B cell (primary cell): Measurements from ENCODE around the gene BCKDK. TPM values are rescaled to one million over a fixed set of nuclear protein-coding genes. Genes with fewer than 3 reads are reported as not detected.

Experiments
- ATAC-seq: fragments of 200-7000 bp; cut with Tn5 transposase; one replicate; pipeline ENCODE4 v1.10.0; 2021; ENCODE audit warnings: low read depth, mild to moderate bottlenecking, moderate number of reproducible peaks, moderate library complexity
- CTCF ChIA-PET: fragments of 350-600 bp; sonication (Branson Sonifier 250); formaldehyde crosslinking; loops from one replicate; lab custom pipeline; 2021; ENCODE audit warnings: antibody characterized with exemption, inconsistent platforms; lab: Charles Lee
- POLR2A ChIA-PET: fragments of 350-600 bp; sonication (Branson Sonifier 250); formaldehyde crosslinking; loops from one replicate; lab custom pipeline; 2021; ENCODE audit warnings: antibody characterized with exemption; lab: Charles Lee
- DNase-seq: peaks from one replicate; pipeline ENCODE4 v3.0.0; 2013
- H2AFZ ChIP-seq: 2 replicates; pipeline ENCODE4 v1.6.1; 2012; ENCODE audit warnings: mild to moderate bottlenecking, low read depth, low read length; ENCODE audit not compliant: insufficient read depth, poor library complexity, severe bottlenecking
- H3K27ac ChIP-seq, 2 donors: 1 replicate in 1 of 2; 2 replicates in 1 of 2; pipeline ENCODE4 v1.5.1; 2012 to 2013; ENCODE audit warnings: low read length in 2 of 2, mild to moderate bottlenecking in 2 of 2, moderate library complexity in 1 of 2
- H3K27me3 ChIP-seq, 4 experiments: fragments of 200-600 bp in 1 of 4; sonication (generic) in 1 of 4; replicated peaks in 1 of 4; 1 replicate in 2 of 4; 2 replicates in 2 of 4; pipeline versions ENCODE4 v1.6.1 to v1.7.0; 2013 to 2016; ENCODE audit warnings: low read length in 3 of 4, mild to moderate bottlenecking in 2 of 4, mixed read lengths in 1 of 4, moderate library complexity in 1 of 4; ENCODE audit not compliant: insufficient read depth in 4 of 4, control insufficient read depth in 3 of 4; ENCODE audit errors: control extremely low read depth in 1 of 4
- H3K36me3 ChIP-seq, 2 experiments: replicated peaks in 1 of 2; 1 replicate in 1 of 2; 2 replicates in 1 of 2; pipeline versions ENCODE4 v1.6.1 to v1.7.1; 2013; ENCODE audit warnings: low read length in 1 of 2; ENCODE audit not compliant: insufficient read depth in 2 of 2, control insufficient read depth in 1 of 2; ENCODE audit errors: control extremely low read depth in 1 of 2, extremely low read depth in 1 of 2
- H3K4me1 ChIP-seq, 2 donors: fragments of 200-600 bp in 1 of 2; sonication (generic) in 1 of 2; 1 replicate in 1 of 2; 2 replicates in 1 of 2; pipeline versions ENCODE4 v1.5.1 to v1.6.1; 2013 to 2017; ENCODE audit warnings: low read length in 2 of 2; ENCODE audit not compliant: control insufficient read depth in 2 of 2, insufficient read depth in 2 of 2
- H3K4me2 ChIP-seq: replicated peaks from 2 replicates; pipeline ENCODE3; 2012; ENCODE audit warnings: mild to moderate bottlenecking, low read depth, low read length; ENCODE audit not compliant: poor library complexity, severe bottlenecking
- H3K4me3 ChIP-seq, 5 experiments: fragments of 200-600 bp in 1 of 5; sonication (generic) in 1 of 5; 1 replicate in 3 of 5; 2 replicates in 2 of 5; pipeline versions ENCODE4 v1.5.1 to v1.7.0; 2011 to 2016; ENCODE audit warnings: low read length in 4 of 5, mild to moderate bottlenecking in 4 of 5, low read depth in 2 of 5, control low read depth in 1 of 5, moderate library complexity in 1 of 5; ENCODE audit not compliant: insufficient read depth in 1 of 5; ENCODE audit errors: control extremely low read depth in 1 of 5, extremely low read depth in 1 of 5
- H3K79me2 ChIP-seq: fragments of 200-600 bp; sonication (generic); one replicate; pipeline ENCODE4 v1.6.0; 2016; ENCODE audit warnings: low read length; ENCODE audit not compliant: control insufficient read depth, insufficient read depth
- H3K9ac ChIP-seq: fragments of 200-600 bp; sonication (generic); 2 replicates; pipeline ENCODE4 v1.6.1; 2017; ENCODE audit warnings: mild to moderate bottlenecking, low read length, moderate library complexity
- H3K9me3 ChIP-seq, 3 donors: one replicate each; pipeline versions ENCODE4 v1.6.1 to v1.7.1; 2013; ENCODE audit warnings: low read length in 2 of 3; ENCODE audit not compliant: control insufficient read depth in 2 of 3, insufficient read depth in 1 of 3; ENCODE audit errors: control extremely low read depth in 1 of 3
- H4K20me1 ChIP-seq: 2 replicates; pipeline ENCODE4 v1.6.0; 2012; ENCODE audit warnings: mild to moderate bottlenecking, low read length; ENCODE audit not compliant: insufficient read depth, control insufficient read depth, poor library complexity, severe bottlenecking
- H3K27ac Mint-ChIP-seq: one replicate; pipeline ENCODE4 v1.8.0; 2021; ENCODE audit warnings: mixed read lengths
- H3K27me3 Mint-ChIP-seq: one replicate; pipeline ENCODE4 v1.8.0; 2021; ENCODE audit warnings: mixed read lengths
- H3K4me1 Mint-ChIP-seq: one replicate; pipeline ENCODE4 v1.8.0; 2021; ENCODE audit warnings: mixed read lengths
- H3K4me3 Mint-ChIP-seq: one replicate; pipeline ENCODE4 v1.8.0; 2021; ENCODE audit warnings: mixed read lengths
- H3K9me3 Mint-ChIP-seq: one replicate; pipeline ENCODE4 v1.8.0; 2022; ENCODE audit warnings: mixed read lengths; ENCODE audit not compliant: insufficient read depth
- EZH2 ChIP-seq: IDR thresholded peaks from 2 replicates; pipeline ENCODE4 v1.6.1; 2012; ENCODE audit warnings: borderline replicate concordance, low read depth, mild to moderate bottlenecking, moderate library complexity, low read length; ENCODE audit not compliant: insufficient read depth, poor library complexity, severe bottlenecking
- WGBS: methylation state at CpG from one replicate; pipeline ENCODE4 v1.1.5; 2013; ENCODE audit warnings: missing lambda C conversion rate; ENCODE audit not compliant: insufficient coverage; 5-methylcytosine and 5-hydroxymethylcytosine counted together
- intact Hi-C: fragments of 100-400 bp; cut with micrococcal nuclease; formaldehyde crosslinking; loops from one replicate; pipeline ENCODE4 v1.10.0; 2022
- polyA plus RNA-seq: library from polyadenylated mRNA; depleted of rRNA; stranded (reverse); fragments of >200 nt; gene quantifications from 2 replicates; pipeline ENCODE4 v1.2.3, GENCODE V29; 2012
- total RNA-seq, 2 donors: library from RNA; stranded (reverse); fragments of 120-200 nt in 1 of 2; gene quantifications; 1 replicate in 1 of 2; 2 replicates in 1 of 2; pipeline versions ENCODE4 v1.2.3 to v1.2.4, GENCODE V29; 2013 to 2022
- TF ChIP-seq, protein P1 (sequence below): fragments of 200-600 bp; IDR thresholded peaks from one replicate; pipeline ENCODE4 v1.8.0; 2022; ENCODE audit warnings: antibody characterized with exemption, mild to moderate bottlenecking

BCKDK gene
- total and polyA plus RNA-seq, 2 donors (not counting 1 experiment from before 2014, with no cell fraction given), result 24.7 to 27.6 TPM

DNA sequence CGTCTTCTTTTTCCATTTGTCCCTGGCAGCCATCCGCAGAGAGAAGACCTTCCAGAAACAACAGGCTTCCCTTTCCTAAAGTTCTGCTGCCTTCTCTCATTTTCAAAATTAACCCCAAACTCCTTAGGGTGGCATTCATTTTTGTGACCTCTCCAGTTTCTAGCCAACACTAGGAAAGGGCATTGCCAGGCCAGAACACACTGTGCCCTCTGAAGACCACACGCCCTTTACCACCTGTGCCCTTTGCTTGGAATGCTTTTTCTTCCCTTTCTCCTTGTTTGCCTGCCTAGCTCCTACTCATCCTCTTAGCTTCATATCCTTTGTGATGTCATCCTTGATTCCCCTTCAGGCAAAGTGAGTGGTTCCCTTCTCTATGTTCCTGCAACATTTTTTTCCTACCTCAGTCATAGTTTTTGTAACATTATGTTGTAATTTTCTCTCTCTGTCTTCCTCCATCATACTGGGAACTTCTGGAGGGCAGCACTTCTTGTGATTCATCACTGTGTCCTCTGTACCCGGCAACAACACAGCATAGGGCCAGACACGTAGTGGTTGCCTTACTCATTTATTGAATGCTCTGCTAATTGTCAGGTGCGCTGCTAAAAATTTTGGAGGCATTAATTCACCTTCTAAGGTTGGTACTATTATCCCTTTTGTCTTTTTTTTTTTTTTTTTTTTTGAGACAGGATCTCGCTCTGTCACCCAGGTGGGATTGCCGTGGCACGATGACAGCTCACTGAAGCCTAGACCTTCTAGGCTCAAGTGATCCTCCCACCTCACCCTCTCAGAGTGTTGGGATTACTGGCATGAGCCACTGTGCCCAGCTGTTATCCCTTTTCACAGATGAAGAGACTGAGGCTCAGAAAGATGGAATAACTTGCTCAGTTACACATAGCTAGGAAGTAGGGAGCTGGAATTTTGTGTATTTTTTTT lies 10.3 kb downstream of the BCKDK start:
- DNase-seq, result no peak
- Histone ChIP-seq H3K4me2 (peak overlapping the region; percentile 72), H3K36me3 (peaks cover 7 to 30% of the 10 kb centered on the region in 2 experiments), H3K4me1 (peaks cover 10 to 20% of the 10 kb centered on the region in 2 donors), H4K20me1 (peaks cover 26% of the 10 kb centered on the region), H3K79me2 (peaks cover 44% of the 10 kb centered on the region), H3K27me3 (no peaks in the 10 kb centered on the region), H3K4me3 (peak overlapping the region; percentile 49 to 83 (median 66)), H3K9ac (peak overlapping the region; percentile 92), H3K9me3 (no peaks in the 10 kb centered on the region), H3K27ac (peak overlapping the region; percentile 72 to 95), H2AFZ (peak overlapping the region; percentile 80)
- ATAC-seq, result no peak
- ChIA-PET CTCF (interaction anchor here (1.0 to 3.3 kb wide), 7 partner anchors 9 to 324 kb away, joined by 3 to 24 read pairs (median 4); partner anchors contain the start of genes BCKDK, FUS, ZNF646 and ZNF668), POLR2A (interaction anchor here (0.6 to 3.6 kb wide), 11 partner anchors 11 to 1474 kb away, joined by 3 to 36 read pairs (median 10); partner anchors contain the start of genes FBXL19, FUS, PYCARD and STX4)
- H3K4me1 Mint-ChIP-seq, result peaks cover 15% of the 10 kb centered on the region
- H3K9me3 Mint-ChIP-seq, result no peaks in the 10 kb centered on the region
- peak overlapping the region; percentile 96 for H3K27ac Mint-ChIP-seq
- intact Hi-C loops, result no loop called here
- H3K4me3 Mint-ChIP-seq, result peak overlapping the region; percentile 92
- WGBS, result 39% methylated on average over 5 of the region's 9 CpGs
- TF ChIP-seq, protein P1, sequence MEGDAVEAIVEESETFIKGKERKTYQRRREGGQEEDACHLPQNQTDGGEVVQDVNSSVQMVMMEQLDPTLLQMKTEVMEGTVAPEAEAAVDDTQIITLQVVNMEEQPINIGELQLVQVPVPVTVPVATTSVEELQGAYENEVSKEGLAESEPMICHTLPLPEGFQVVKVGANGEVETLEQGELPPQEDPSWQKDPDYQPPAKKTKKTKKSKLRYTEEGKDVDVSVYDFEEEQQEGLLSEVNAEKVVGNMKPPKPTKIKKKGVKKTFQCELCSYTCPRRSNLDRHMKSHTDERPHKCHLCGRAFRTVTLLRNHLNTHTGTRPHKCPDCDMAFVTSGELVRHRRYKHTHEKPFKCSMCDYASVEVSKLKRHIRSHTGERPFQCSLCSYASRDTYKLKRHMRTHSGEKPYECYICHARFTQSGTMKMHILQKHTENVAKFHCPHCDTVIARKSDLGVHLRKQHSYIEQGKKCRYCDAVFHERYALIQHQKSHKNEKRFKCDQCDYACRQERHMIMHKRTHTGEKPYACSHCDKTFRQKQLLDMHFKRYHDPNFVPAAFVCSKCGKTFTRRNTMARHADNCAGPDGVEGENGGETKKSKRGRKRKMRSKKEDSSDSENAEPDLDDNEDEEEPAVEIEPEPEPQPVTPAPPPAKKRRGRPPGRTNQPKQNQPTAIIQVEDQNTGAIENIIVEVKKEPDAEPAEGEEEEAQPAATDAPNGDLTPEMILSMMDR, result no peak
- no peak for TF ChIP-seq EZH2
- no peaks in the 10 kb centered on the region for H3K27me3 Mint-ChIP-seq

DNA sequence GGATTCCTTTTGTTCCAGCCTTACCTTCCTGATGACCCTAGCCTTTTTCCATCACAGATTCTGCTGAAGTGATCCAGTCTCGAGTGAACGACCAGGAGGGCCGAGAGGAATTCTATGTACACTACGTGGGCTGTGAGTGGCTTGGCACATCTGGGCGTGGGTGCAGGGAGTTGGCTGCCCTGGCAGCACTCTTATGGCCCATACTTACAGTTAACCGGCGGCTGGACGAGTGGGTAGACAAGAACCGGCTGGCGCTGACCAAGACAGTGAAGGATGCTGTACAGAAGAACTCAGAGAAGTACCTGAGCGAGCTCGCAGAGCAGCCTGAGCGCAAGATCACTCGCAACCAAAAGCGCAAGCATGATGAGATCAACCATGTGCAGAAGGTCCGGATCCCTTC lies 11.9 kb downstream of the BCKDK start:
- CTCF ChIA-PET, result interaction anchor here (0.6 to 0.7 kb wide), 2 partner anchors 22 to 181 kb away, joined by 3 to 4 read pairs; no protein-coding TSS in a partner anchor
- no peaks in the 10 kb centered on the region for H3K9me3 ChIP-seq
- 98% methylated on average over 16 of the region's 16 CpGs for WGBS
- H3K4me1 ChIP-seq, result peaks cover 10 to 20% of the 10 kb centered on the region in 2 donors
- no peak overlapping the region for H3K9ac ChIP-seq
- TF ChIP-seq, protein P1, result no peak
- TF ChIP-seq EZH2, result no peak
- H4K20me1 ChIP-seq, result peaks cover 26% of the 10 kb centered on the region
- no peak overlapping the region for H3K4me2 ChIP-seq
- no peak for DNase-seq
- no peak overlapping the region for H2AFZ ChIP-seq
- ATAC-seq, result no peak
- peaks cover 6 to 42% of the 10 kb centered on the region in 2 experiments for H3K36me3 ChIP-seq
- no peaks in the 10 kb centered on the region for H3K27me3 Mint-ChIP-seq
- POLR2A ChIA-PET, result interaction anchor here (0.6 to 3.6 kb wide), 3 partner anchors 14 to 123 kb away, joined by 4 to 36 read pairs (median 4); no protein-coding TSS in a partner anchor
- intact Hi-C loops, result no loop called here
- H3K4me3 Mint-ChIP-seq, result no peak overlapping the region
- H3K27ac ChIP-seq, result no peak overlapping the region
- H3K4me1 Mint-ChIP-seq, result peaks cover 13% of the 10 kb centered on the region
- no peaks in the 10 kb centered on the region for H3K27me3 ChIP-seq
- no peaks in the 10 kb centered on the region for H3K9me3 Mint-ChIP-seq
- no peak overlapping the region for H3K4me3 ChIP-seq
- no peak overlapping the region for H3K27ac Mint-ChIP-seq
- H3K79me2 ChIP-seq, result peaks cover 49% of the 10 kb centered on the region
